Transverse colon (tissue), 4 donors: Measurements from ENCODE around the gene SPIRE1. TPM values are rescaled to one million over a fixed set of nuclear protein-coding genes. Genes with fewer than 3 reads are reported as not detected.

Experiments
- DNase-seq: peaks from one replicate; pipeline ENCODE4 v3.0.0-alpha.2; 2019
- H3K27ac ChIP-seq, 4 donors: fragments of 200-600 bp; sonication (generic); 2 replicates each; pipeline ENCODE4 v1.5.1; 2016 to 2018; ENCODE audit warnings: inconsistent platforms in 4 of 4
- H3K27me3 ChIP-seq: fragments of 200-600 bp; sonication (generic); 2 replicates; pipeline ENCODE4 v1.5.1; 2017; ENCODE audit warnings: inconsistent platforms
- H3K36me3 ChIP-seq, 4 donors: fragments of 200-600 bp; sonication (generic); 2 replicates each; pipeline ENCODE4 v1.5.1; 2017 to 2019; ENCODE audit warnings: inconsistent platforms in 4 of 4
- H3K4me1 ChIP-seq, 4 donors: fragments of 200-600 bp; sonication (generic); 2 replicates each; pipeline ENCODE4 v1.5.1; 2017 to 2020; ENCODE audit warnings: inconsistent platforms in 4 of 4
- H3K4me3 ChIP-seq, 4 donors: fragments of 200-600 bp; sonication (generic); 1 replicate in 1 of 4; 2 replicates in 3 of 4; pipeline versions ENCODE4 v1.5.1 to v1.6.1; 2017 to 2019; ENCODE audit warnings: inconsistent platforms in 4 of 4
- H3K9me3 ChIP-seq, 2 donors: fragments of 200-600 bp; sonication (generic); 2 replicates each; pipeline ENCODE4 v1.5.1; 2017 to 2019; ENCODE audit warnings: inconsistent platforms in 2 of 2
- CTCF ChIP-seq, 5 experiments: fragments of 200-600 bp in 3 of 5; fragments of 450-650 bp in 2 of 5; sonication (generic) in 3 of 5; IDR thresholded peaks; 1 replicate in 2 of 5; 2 replicates in 3 of 5; pipeline ENCODE4 v1.5.1; 2016 to 2017; ENCODE audit warnings: antibody characterized with exemption in 5 of 5, inconsistent platforms in 3 of 5, mild to moderate bottlenecking in 2 of 5, moderate library complexity in 1 of 5
- EP300 ChIP-seq: sonication (generic); formaldehyde crosslinking; IDR thresholded peaks from one replicate; pipeline ENCODE4 v1.6.1; 2017; ENCODE audit warnings: antibody characterized with exemption, low read depth
- POLR2A ChIP-seq: fragments of 450-650 bp; IDR thresholded peaks from one replicate; pipeline ENCODE4 v1.6.1; 2016; ENCODE audit warnings: antibody characterized with exemption, mild to moderate bottlenecking, moderate library complexity
- POLR2AphosphoS5 ChIP-seq, 3 donors: sonication (generic); formaldehyde crosslinking; IDR thresholded peaks; one replicate each; pipeline ENCODE4 v1.6.1; 2016; ENCODE audit warnings: antibody characterized with exemption in 3 of 3
- WGBS, 2 donors: methylation state at CpG; one replicate each; pipeline ENCODE4 v1.1.5; 2018; ENCODE audit warnings: low coverage in 1 of 2; 5-methylcytosine and 5-hydroxymethylcytosine counted together
- in situ Hi-C, 4 donors: fragments of 200-750 bp; cut with MboI; loops; one replicate each; pipeline versions ENCODE4 v1.15.0 to v1.15.1; 2017; ENCODE audit warnings: low sequenced_read_pairs in 3 of 4, low pct_ligation_motif_present in 1 of 4, low pct_unique_long_range_greater_than_20kb in 1 of 4
- intact Hi-C: fragments of 100-400 bp; cut with DNase I; formaldehyde crosslinking; loops from one replicate; pipeline ENCODE4 v1.15.1; 2023; ENCODE audit warnings: low total_unique reads
- total RNA-seq, 4 donors: library from RNA; depleted of rRNA; stranded (reverse); fragments of >200 nt; gene quantifications; one replicate each; pipeline ENCODE4 v1.1.0, GENCODE V29; 2016

SPIRE1 gene
- total RNA-seq, 4 donors from 2014 or later = 6.0 to 7.8 (median 6.8) TPM

- Histone ChIP-seq H3K4me3 (no peak overlapping the region), H3K36me3 (no peaks in the 10 kb centered on the region), H3K4me1 (no peaks in the 10 kb centered on the region), H3K27me3 (no peaks in the 10 kb centered on the region), H3K27ac (no peak overlapping the region), H3K9me3 (peaks cover 0 to 4% of the 10 kb centered on the region in 2 donors)
- DNase-seq = no peak
- in situ Hi-C loops (no loop called here), intact Hi-C loops (no loop called here)
- 78 to 92% methylated on average over 4 to 12 of the region's 12 CpGs for WGBS, 2 donors
- no peak for TF ChIP-seq POLR2A
- no peak for TF ChIP-seq CTCF (IDR thresholded peaks at IDR 0.05)
- TF ChIP-seq POLR2AphosphoS5 (IDR thresholded peaks at IDR 0.05) = no peak
- TF ChIP-seq EP300 = no peak
Measured at GRCh38 chr18:12441475-12442034, 216.4 kb downstream of the SPIRE1 start.

DNA sequence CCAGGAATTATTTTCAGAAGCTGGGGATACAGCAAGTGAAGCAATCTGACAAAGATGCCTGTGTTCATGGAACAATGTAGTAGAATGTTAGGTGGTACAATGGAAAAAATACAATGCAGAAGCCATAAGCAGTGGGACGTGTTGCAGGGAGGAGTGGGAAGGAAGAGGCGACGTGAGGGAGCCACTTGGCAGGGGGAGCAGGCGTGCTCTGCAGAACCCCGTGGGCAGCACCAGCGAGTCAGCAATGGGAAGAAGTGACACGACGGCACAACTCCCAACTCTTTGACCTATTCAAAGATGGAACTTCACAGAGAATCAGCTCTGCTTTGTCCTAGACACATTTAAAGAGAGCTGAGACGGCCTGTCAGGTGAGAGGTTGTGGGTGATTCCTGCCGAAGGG, 219.7 kb downstream of the SPIRE1 start:
- in situ Hi-C loops = no loop called here
- 87 to 88% methylated on average over 7 to 10 of the region's 10 CpGs for WGBS, 2 donors
- DNase-seq = no peak

DNA sequence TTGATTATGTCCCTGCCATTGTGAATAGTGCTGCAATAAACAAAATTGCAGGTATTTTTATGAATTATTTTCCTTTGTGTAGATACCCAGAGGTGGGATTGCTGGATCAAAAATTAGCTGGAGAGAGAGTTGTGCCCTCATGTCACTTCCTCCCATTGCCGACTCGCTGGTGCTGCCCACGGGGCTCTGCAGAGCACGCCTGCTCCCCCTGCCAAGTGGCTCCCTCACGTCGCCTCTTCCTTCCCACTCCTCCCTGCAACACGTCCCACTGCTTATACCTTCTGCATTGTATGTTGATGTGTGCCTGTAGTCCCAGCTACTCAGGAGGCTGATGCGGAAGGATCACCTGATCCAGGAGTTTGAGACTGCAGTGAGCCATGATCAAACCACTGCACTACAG, 222.0 kb downstream of the SPIRE1 start:
- Histone ChIP-seq H3K36me3 (no peaks in the 10 kb centered on the region), H3K4me3 (no peak overlapping the region), H3K27me3 (no peaks in the 10 kb centered on the region), H3K9me3 (no peaks in the 10 kb centered on the region), H3K27ac (no peak overlapping the region), H3K4me1 (no peaks in the 10 kb centered on the region)
- intact Hi-C loops = no loop called here
- DNase-seq = no peak
- no peak for TF ChIP-seq POLR2A
- no peak for TF ChIP-seq EP300
- no peak for TF ChIP-seq CTCF (IDR thresholded peaks at IDR 0.05)
- no peak for TF ChIP-seq POLR2AphosphoS5 (IDR thresholded peaks at IDR 0.05)
- WGBS, 2 donors = 94 to 97% methylated on average over 5 to 8 of the region's 8 CpGs
- in situ Hi-C loops = no loop called here

More for the DNA sequence above, 219.7 kb downstream of the SPIRE1 start:
- Histone ChIP-seq H3K36me3 (no peaks in the 10 kb centered on the region), H3K4me1 (no peaks in the 10 kb centered on the region), H3K9me3 (no peaks in the 10 kb centered on the region), H3K4me3 (no peak overlapping the region), H3K27me3 (no peaks in the 10 kb centered on the region), H3K27ac (no peak overlapping the region)
- TF ChIP-seq POLR2AphosphoS5 (IDR thresholded peaks at IDR 0.05) (no peak), CTCF (IDR thresholded peaks at IDR 0.05) (no peak), POLR2A (no peak), EP300 (no peak)
- intact Hi-C loops = no loop called here

DNA sequence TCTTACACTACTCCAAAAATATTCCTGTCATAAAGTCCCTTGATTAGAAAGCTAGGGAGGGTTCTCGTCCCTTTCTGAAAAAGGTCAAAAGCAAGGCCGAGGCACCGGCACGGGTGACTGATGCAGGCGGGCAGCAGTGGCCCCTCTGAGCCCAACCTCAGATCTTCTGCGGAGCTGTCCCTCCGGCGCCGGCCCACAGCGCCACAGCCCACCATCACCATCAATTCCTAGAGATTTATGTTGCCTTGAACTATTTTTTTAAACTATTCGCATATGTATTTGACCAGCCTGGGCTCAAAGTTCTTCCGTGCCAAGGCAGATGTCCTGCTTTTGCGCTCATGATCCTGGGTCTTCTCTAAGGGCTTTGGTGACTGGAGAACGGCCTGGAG, 223.4 kb downstream of the SPIRE1 start:
- DNase-seq = no peak
- in situ Hi-C loops (no loop called here), intact Hi-C loops (no loop called here)
- H3K27ac ChIP-seq = no peak overlapping the region
- 94 to 100% methylated on average over 5 to 14 of the region's 14 CpGs for WGBS, 2 donors
- TF ChIP-seq POLR2AphosphoS5 (IDR thresholded peaks at IDR 0.05) = no peak
- no peak for TF ChIP-seq CTCF (IDR thresholded peaks at IDR 0.05)
- no peak for TF ChIP-seq EP300
- TF ChIP-seq POLR2A = no peak
- no peaks in the 10 kb centered on the region for H3K27me3 ChIP-seq
- H3K9me3 ChIP-seq = no peaks in the 10 kb centered on the region
- H3K4me1 ChIP-seq = no peaks in the 10 kb centered on the region
- no peaks in the 10 kb centered on the region for H3K36me3 ChIP-seq
- no peak overlapping the region for H3K4me3 ChIP-seq
